ENCODE measurements around the gene IL11RA.

Gene IL11RA

DNA sequence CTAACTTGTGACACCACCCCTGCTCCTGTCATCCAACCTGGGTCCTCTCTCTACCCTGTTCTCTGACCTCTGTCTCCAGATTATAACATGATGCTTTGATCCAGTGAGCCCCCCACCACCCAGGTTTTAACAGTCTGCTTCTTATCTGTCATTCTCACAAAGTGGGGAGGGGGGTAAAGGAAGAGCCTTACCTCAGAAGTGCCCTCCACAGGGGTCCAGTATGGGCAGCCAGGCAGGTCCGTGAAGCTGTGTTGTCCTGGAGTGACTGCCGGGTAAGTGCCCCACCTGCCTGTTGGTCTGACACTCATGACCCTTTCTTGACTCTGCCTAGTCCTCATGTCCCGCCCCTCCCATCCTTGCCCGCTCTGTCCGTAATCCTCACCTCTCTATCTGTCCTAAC lies 3.4 kb downstream of the IL11RA start:
- no peak for DNase-seq

DNA sequence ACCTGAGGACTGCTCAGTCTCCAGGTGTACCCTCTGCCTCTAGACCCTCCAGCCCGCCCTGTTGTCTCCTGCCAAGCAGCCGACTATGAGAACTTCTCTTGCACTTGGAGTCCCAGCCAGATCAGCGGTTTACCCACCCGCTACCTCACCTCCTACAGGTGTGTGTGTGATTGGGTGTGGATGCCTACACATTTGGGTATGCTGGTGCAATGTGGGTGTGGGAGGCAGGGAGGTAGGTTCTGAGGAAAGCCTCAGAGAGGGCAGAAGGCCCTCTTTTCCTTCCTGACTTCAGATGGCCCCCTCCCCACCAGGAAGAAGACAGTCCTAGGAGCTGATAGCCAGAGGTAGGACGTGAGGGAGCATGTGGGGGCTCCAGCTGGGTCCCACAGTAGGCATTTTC lies 5.0 kb downstream of the IL11RA start:
- DNase-seq: no peak

DNA sequence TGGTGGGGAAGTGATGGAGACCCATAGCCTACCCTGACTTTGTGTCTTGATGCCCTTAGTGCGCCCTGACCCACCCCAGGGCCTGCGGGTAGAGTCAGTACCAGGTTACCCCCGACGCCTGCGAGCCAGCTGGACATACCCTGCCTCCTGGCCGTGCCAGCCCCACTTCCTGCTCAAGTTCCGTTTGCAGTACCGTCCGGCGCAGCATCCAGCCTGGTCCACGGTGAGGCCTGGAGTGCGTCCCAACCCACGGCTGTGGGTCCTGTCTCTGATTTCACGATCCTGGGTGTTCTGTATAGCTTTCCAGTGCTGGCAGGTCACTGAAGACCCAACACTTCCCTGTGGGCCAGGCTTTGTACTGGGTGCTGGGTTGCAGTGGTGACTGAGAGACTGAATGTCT lies 6.5 kb downstream of the IL11RA start:
- no peak for DNase-seq

DNA sequence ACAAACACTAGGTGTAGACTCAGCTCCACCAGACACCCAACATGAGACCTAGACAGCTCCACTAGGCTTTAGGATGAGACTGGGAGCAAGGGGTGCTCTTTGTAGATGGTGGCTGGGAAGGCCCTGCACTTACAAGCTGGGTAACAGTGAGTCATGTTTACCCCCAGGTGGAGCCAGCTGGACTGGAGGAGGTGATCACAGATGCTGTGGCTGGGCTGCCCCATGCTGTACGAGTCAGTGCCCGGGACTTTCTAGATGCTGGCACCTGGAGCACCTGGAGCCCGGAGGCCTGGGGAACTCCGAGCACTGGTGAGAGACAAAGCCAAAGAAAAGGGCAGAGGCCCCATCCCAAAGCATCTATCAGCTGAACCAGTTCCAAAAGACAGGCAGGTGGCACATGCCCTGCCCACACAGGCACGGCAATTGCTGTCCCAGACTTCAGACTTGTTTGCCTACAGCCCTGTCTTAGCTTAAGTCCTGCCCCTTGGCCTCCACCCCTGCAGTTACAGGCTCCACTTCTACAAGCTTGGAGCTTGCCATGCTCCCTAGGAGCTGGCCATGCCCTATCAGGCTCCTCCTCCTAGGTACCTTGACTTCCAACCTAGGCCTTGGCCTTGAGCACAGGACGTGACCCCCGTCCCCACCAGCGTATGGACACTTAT lies 7.7 kb downstream of the IL11RA start:
- DNase-seq: no peak

GRCh38 chr9:34662526-34663302 lies 10.7 kb downstream of the IL11RA start, which contains the start of gene CCL27:
CCL27 (minus strand) TSS chr9:34662657; CDS start chr9:34662633, 24 bp downstream.
- DNase-seq: no peak

DNA sequence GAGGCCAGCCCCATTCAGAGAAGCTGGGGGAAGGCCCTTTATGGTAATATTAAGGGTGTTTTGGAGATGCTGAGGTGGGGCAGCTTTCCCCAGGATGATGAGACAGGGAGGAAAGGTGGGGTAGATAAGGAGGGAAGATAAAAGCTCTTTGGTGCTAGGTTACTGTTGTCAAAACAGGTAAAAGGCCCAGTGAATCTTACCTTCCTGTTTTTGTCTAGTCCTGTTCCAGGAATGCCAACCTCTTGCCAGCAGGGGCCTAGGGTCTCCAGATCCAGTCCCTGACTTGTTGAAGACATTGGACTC lies 11.3 kb downstream of the IL11RA start:
- no peak for DNase-seq

DNA sequence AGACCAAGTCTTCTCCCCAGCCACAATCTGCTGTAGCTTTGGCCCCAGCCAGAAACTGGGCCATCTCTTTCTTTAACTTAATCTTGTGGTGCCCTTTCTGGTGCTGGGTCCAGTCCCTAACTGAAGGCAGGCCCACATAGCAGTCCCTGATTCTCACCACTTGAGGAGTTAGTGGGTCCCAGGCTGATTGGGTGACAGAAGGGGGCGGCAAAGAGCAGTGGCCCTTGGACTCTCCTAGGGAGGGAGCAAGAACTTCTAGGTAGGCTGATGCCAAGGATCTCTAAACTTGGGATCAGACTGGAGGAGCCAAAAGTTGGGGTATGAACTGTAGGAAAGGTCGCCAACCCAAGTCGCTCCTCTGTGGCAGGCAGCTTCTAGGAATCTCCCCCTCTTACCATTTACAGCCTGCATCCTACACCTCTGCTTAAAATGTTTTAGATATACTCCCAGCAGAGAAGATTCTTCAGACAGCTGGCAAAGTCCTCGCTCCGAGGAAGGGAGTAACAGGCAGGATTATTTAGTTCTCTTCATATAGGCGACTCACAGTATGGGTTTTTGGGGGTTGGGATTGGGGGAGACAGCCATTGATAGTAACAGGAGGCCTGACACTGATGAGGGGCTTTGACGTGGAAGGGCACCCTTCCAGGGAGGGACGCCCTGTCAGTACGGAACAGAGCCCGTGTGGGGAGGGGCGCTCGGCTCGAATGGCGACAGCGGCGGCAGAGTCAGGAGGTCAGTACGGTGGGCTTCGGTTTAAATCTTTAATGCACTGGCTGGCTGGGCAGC lies 12.5 kb downstream of the IL11RA start:
- DNase-seq: peak; percentile 71

DNA sequence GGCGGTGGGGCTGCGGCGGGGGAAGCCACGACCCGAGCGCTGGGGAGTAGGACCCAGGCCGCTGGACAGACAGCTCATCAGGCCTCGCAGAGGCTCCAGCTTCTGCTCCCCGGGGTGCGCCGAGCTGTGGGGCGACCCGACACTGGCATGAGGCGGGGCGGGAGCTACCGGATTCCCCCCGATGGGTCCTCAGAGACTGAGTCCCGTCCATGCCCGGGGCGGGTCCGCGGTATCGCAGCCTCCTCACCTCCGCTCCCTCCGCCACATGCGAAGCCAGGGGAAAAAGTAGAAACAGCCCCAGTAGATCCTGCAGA lies 13.0 kb downstream of the IL11RA start:
- DNase-seq: no peak

- peak; percentile 76 for DNase-seq
Measured at GRCh38 chr9:34665381-34666250, 13.6 kb downstream of the IL11RA start.

DNA sequence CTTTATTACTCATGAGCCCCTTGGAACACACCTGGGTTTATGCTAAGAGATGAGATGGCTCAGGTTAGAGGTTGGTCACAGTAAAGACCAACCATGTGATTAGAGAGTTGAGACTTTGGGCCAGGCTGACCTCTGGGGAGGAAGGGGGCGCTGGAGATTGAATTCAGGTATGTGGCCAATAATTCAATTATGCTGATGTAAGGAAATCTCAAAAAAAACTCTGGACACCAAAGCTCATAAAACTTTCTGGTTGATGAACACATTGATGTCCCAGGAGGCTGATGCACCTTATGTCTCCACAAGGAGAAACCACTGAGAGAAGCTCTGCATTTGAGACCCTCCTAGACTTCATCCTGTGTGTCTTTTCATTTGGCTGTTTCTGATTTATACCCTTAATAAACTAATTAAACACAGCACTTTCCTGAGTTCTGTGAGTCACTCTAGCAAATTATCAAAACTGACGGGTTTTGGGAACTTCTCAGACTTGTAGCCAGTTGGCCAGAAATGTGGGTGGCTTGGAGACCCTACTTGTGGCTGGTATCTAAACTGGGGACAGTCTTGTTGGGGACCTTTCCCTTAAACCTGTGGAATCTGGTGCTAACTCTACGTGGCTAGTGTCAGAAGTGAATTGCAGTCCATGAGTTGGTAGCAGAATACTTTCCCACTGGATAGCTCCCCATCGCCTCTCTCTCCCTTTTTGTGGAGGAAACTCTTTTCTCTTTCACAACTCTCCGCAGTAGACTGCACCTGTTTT lies 18.0 kb downstream of the IL11RA start:
- no peak for DNase-seq

DNA sequence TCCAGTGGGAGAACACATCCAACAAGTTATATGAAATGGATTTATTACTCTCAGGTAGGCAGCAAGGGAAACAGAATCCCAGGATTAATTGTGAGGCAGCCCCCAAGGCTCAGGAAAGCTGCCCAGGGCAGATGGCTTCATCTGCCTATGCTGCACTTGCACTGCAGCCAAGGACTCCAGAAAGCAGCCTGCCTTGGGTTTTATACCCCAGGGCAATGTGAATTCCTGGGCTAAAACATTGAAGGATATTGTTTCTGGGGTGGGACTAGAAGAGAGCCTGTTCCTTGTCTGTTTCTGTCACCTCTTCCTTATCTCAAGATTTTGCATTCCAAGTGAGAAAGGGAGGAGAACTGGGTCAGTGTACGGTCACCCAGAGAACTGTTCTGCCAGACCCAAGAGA lies 19.3 kb downstream of the IL11RA start:
- DNase-seq: no peak

- no peak for DNase-seq
Measured at GRCh38 chr9:34674440-34674839, 22.5 kb downstream of the IL11RA start.

- DNase-seq: peak; percentile 56
Measured at GRCh38 chr9:34675048-34675714, 23.2 kb downstream of the IL11RA start.

GRCh38 chr9:34675869-34676268 lies 23.9 kb downstream of the IL11RA start:
- no peak for DNase-seq

- peak; percentile 21 for DNase-seq
Measured at GRCh38 chr9:34684145-34684544, 32.2 kb downstream of the IL11RA start.

- no peak for DNase-seq
Measured at GRCh38 chr9:34684816-34685215, 32.8 kb downstream of the IL11RA start.

DNA sequence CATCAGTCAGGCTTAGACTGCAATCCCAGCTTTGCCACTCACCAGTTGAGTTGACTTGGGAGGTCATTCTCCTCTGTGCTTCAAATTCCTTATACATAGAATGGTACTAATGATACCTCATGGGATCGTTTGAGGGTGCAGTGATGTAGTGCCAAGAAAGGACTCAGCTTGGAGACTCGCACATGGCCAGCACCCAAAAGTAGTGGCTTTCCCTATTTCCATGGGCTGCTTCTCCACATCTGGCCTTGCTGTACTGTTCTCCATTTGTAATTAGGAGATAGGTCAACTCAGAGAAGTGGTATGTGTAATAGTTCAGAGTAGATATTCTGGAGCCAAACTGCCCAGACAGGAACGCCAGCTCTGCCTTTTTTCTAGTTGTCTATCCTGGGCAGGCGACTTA lies 33.6 kb downstream of the IL11RA start:
- no peak for DNase-seq

DNA sequence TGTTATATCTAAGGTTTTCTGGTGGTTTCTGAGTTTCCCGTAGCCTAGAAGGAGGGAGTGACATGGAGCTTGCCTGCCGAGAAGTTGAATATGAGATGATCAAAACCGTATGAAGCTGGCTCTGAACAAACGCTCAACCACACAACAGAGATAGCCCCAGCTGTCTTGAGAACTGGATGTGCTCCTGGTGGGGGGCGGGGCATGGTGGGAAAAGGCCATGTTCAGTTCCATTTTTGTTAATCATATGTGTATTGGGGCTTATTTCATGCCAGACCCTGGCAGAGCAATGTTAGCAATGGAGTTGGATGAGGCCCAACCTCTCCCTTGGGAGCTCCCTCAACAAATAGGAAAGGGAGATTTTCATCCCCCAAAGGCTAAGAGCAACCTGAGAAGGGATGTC lies 34.2 kb downstream of the IL11RA start:
- no peak for DNase-seq

DNA sequence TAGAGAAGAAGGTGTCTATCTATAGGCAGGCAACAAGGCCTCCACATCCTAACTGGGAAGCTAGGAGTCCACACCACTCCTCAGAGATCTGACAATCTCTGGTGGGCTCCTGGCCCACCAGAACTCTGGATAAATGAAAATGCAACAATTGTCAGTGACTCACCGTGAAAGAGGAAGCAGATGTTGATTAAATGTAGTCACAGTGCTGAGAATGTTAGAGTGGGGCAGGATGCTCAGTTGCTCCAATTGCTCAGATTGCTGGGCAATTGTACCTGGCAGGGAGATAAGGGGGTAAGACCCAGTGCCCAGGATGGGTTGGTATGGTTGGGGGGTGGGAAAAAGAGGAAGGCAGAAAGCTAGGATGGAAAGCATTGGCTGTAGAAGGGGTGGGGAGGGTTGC lies 34.7 kb downstream of the IL11RA start:
- DNase-seq: no peak

GRCh38 chr9:34687276-34688030 lies 35.5 kb downstream of the IL11RA start:
- DNase-seq: no peak
